ENCODE measurements around the gene CLDN1. TPM values are rescaled to one million over a fixed set of nuclear protein-coding genes. Genes with fewer than 3 reads are reported as not detected.
"Not testable (repeated sequence)": the region's sequence is repeated elsewhere in the genome, so short reads cannot be mapped to it uniquely, and the experiment has no call there.

Gene CLDN1
- polyA plus RNA-seq, 1 donor from 2014 or later, result 1.3 TPM

DNA sequence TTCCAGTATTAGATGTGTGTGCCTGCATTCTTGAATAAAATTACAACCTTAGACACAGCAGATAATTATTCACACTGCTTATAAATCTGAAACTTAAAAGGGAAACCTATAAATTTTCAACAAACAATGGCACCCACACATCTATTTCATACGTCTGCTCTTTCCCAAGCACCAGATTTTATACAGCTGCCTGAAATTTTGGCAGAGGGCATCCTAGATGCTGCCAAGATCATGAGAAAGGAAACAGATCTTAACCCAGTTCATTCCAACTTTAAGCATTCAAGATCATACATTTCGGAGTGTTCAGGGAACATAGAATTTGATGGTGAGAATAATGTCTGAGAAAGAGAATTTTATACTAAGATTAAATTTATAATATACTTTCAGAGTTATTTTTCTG is 53.1 kb downstream of the CLDN1 start:
- H3K9me2 ChIP-seq (ENCODE audit: insufficient read depth, low read length), result no peaks in the 10 kb centered on the region
- H2AFZ ChIP-seq (ENCODE audit: low read depth, low read length), result no peak overlapping the region
- no peak overlapping the region for H3K27ac ChIP-seq (ENCODE audit: low read length)
- H3F3A ChIP-seq (ENCODE audit: insufficient read depth, low read length, poor library complexity, severe bottlenecking), result no peaks in the 10 kb centered on the region
- H3K36me3 ChIP-seq (ENCODE audit: insufficient read depth, low read length), result no peaks in the 10 kb centered on the region
- H4K20me1 ChIP-seq (ENCODE audit: insufficient read depth), result no peaks in the 10 kb centered on the region
- no peak for TF ChIP-seq EP300 (conservative IDR thresholded peaks at IDR 0.05; ENCODE audit: poor library complexity, severe bottlenecking)
- no peak overlapping the region for H3K9ac ChIP-seq (ENCODE audit: low read length)
- H3K79me2 ChIP-seq (replicated peaks; ENCODE audit: insufficient read depth, low read length), result no peaks in the 10 kb centered on the region
- no peak overlapping the region for H3K4me2 ChIP-seq (ENCODE audit: low read length)
- no peak overlapping the region for H3K4me3 ChIP-seq (ENCODE audit: low read length)
- H3K27me3 ChIP-seq (ENCODE audit: insufficient read depth, low read depth, low read length), result no peaks in the 10 kb centered on the region
- no peaks in the 10 kb centered on the region for H3K9me3 ChIP-seq (ENCODE audit: low read length)

DNA sequence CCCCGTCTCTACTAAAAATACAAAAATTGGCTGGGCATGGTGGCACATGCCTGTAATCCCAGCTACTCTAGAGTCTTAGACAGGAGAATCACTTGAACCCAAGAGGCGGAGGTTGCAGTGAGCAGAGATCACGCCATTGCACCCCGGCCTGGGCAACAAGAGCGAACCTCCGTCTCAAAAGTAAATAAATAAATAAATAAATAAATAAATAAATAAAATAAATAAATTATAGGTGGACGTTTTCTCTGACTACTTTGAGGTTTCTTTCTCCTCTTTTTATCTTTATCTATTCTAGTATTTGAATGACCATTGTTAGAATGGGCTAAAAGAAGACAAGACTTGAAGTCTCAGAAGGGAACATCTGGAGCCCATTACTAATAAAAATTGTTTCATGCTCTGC is 54.8 kb downstream of the CLDN1 start:
- not testable (repeated sequence) for H3K27ac ChIP-seq (ENCODE audit: low read length); H3K4me3 ChIP-seq (ENCODE audit: low read length); H3K36me3 ChIP-seq (ENCODE audit: insufficient read depth, low read length); H3K9me2 ChIP-seq (ENCODE audit: insufficient read depth, low read length); H4K20me1 ChIP-seq (ENCODE audit: insufficient read depth); H2AFZ ChIP-seq (ENCODE audit: low read depth, low read length); H3K9ac ChIP-seq (ENCODE audit: low read length); H3K79me2 ChIP-seq (replicated peaks; ENCODE audit: insufficient read depth, low read length); H3F3A ChIP-seq (ENCODE audit: insufficient read depth, low read length, poor library complexity, severe bottlenecking); H3K9me3 ChIP-seq (ENCODE audit: low read length); H3K4me2 ChIP-seq (ENCODE audit: low read length); H3K27me3 ChIP-seq (ENCODE audit: insufficient read depth, low read depth, low read length)

DNA sequence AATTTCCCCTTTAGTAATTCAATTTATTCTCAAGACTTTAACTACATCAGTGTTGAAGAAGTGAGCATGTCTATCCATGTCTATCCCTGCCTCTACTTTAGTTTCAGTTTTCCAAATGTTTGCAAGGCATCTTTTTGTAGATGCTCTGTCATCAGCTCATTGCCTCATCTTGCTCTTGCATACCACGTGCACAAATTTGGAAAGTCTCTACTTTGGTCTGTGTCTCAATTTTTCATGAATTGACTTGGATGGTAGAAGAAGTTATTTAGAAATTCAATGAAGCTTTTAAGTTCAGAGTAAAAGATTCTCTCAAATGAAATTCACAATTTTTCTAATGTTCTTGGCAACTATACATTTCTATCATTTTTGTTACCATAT is 55.3 kb downstream of the CLDN1 start:
- TF ChIP-seq EZH2 (IDR thresholded peaks at IDR 0.05; ENCODE audit: borderline replicate concordance, insufficient read depth, low read length, poor library complexity, severe bottlenecking), result no peak
- TF ChIP-seq, protein P1, sequence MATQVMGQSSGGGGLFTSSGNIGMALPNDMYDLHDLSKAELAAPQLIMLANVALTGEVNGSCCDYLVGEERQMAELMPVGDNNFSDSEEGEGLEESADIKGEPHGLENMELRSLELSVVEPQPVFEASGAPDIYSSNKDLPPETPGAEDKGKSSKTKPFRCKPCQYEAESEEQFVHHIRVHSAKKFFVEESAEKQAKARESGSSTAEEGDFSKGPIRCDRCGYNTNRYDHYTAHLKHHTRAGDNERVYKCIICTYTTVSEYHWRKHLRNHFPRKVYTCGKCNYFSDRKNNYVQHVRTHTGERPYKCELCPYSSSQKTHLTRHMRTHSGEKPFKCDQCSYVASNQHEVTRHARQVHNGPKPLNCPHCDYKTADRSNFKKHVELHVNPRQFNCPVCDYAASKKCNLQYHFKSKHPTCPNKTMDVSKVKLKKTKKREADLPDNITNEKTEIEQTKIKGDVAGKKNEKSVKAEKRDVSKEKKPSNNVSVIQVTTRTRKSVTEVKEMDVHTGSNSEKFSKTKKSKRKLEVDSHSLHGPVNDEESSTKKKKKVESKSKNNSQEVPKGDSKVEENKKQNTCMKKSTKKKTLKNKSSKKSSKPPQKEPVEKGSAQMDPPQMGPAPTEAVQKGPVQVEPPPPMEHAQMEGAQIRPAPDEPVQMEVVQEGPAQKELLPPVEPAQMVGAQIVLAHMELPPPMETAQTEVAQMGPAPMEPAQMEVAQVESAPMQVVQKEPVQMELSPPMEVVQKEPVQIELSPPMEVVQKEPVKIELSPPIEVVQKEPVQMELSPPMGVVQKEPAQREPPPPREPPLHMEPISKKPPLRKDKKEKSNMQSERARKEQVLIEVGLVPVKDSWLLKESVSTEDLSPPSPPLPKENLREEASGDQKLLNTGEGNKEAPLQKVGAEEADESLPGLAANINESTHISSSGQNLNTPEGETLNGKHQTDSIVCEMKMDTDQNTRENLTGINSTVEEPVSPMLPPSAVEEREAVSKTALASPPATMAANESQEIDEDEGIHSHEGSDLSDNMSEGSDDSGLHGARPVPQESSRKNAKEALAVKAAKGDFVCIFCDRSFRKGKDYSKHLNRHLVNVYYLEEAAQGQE (IDR thresholded peaks at IDR 0.05; ENCODE audit: borderline replicate concordance), result no peak
- TF ChIP-seq MXI1 (conservative IDR thresholded peaks at IDR 0.05; ENCODE audit: poor library complexity, severe bottlenecking), result no peak
- no peak for TF ChIP-seq EP300 (conservative IDR thresholded peaks at IDR 0.05; ENCODE audit: poor library complexity, severe bottlenecking)
- no peak for TF ChIP-seq POLR2AphosphoS5 (IDR thresholded peaks at IDR 0.05)
- TF ChIP-seq, protein P2, sequence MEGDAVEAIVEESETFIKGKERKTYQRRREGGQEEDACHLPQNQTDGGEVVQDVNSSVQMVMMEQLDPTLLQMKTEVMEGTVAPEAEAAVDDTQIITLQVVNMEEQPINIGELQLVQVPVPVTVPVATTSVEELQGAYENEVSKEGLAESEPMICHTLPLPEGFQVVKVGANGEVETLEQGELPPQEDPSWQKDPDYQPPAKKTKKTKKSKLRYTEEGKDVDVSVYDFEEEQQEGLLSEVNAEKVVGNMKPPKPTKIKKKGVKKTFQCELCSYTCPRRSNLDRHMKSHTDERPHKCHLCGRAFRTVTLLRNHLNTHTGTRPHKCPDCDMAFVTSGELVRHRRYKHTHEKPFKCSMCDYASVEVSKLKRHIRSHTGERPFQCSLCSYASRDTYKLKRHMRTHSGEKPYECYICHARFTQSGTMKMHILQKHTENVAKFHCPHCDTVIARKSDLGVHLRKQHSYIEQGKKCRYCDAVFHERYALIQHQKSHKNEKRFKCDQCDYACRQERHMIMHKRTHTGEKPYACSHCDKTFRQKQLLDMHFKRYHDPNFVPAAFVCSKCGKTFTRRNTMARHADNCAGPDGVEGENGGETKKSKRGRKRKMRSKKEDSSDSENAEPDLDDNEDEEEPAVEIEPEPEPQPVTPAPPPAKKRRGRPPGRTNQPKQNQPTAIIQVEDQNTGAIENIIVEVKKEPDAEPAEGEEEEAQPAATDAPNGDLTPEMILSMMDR (IDR thresholded peaks at IDR 0.05; ENCODE audit: poor library complexity, severe bottlenecking), result no peak
- no peak for TF ChIP-seq SMC3 (conservative IDR thresholded peaks at IDR 0.05; ENCODE audit: poor library complexity)
- TF ChIP-seq TAF1 (IDR thresholded peaks at IDR 0.05; ENCODE audit: low read depth), result no peak
- no peak for TF ChIP-seq RAD21 (conservative IDR thresholded peaks at IDR 0.05)
- Histone ChIP-seq H2AFZ (ENCODE audit: low read depth, low read length) (no peak overlapping the region), H3K9me2 (ENCODE audit: insufficient read depth, low read length) (no peaks in the 10 kb centered on the region), H3K9ac (ENCODE audit: low read length) (no peak overlapping the region), H3K9me3 (ENCODE audit: low read length) (no peaks in the 10 kb centered on the region), H3K36me3 (ENCODE audit: insufficient read depth, low read length) (no peaks in the 10 kb centered on the region), H3K4me2 (ENCODE audit: low read length) (no peak overlapping the region), H3K27me3 (ENCODE audit: insufficient read depth, low read depth, low read length) (no peaks in the 10 kb centered on the region), H3K4me3 (ENCODE audit: low read length) (no peak overlapping the region), H3F3A (ENCODE audit: insufficient read depth, low read length, poor library complexity, severe bottlenecking) (no peaks in the 10 kb centered on the region), H3K79me2 (replicated peaks; ENCODE audit: insufficient read depth, low read length) (no peaks in the 10 kb centered on the region), H4K20me1 (ENCODE audit: insufficient read depth) (no peaks in the 10 kb centered on the region), H3K27ac (ENCODE audit: low read length) (no peak overlapping the region)
